Raji (cell line): ENCODE results near the gene THRB.

Experiments
- POLR2A ChIP-seq: IDR thresholded peaks from 2 replicates; pipeline ENCODE4 v1.6.1; 2011; ENCODE audit warnings: low read depth, low read length, control low read depth; ENCODE audit not compliant: insufficient read depth

The THRB gene

GRCh38 chr3:24315356-24315755, 179.3 kb downstream of the THRB start:
- TF ChIP-seq POLR2A: no peak

- TF ChIP-seq POLR2A: no peak
Observed at GRCh38 chr3:24311881-24312280, 182.8 kb downstream of the THRB start.

GRCh38 chr3:24310887-24311286, 183.8 kb downstream of the THRB start:
- no peak for TF ChIP-seq POLR2A

- TF ChIP-seq POLR2A: no peak
Observed at GRCh38 chr3:24306518-24306917, 188.1 kb downstream of the THRB start.

- no peak for TF ChIP-seq POLR2A
Observed at GRCh38 chr3:24305795-24306467, 188.7 kb downstream of the THRB start.

GRCh38 chr3:24303057-24303754, 191.4 kb downstream of the THRB start:
- TF ChIP-seq POLR2A: no peak

- no peak for TF ChIP-seq POLR2A
Observed at GRCh38 chr3:24302396-24302795, 192.3 kb downstream of the THRB start.

- TF ChIP-seq POLR2A: no peak
Observed at GRCh38 chr3:24300949-24301348, 193.7 kb downstream of the THRB start.

- no peak for TF ChIP-seq POLR2A
Observed at GRCh38 chr3:24299806-24300626, 194.6 kb downstream of the THRB start.

- no peak for TF ChIP-seq POLR2A
Observed at GRCh38 chr3:24299246-24299805, 195.3 kb downstream of the THRB start.

GRCh38 chr3:24296441-24297205, 198.0 kb downstream of the THRB start:
- TF ChIP-seq POLR2A: no peak

GRCh38 chr3:24294150-24294549, 200.5 kb downstream of the THRB start:
- TF ChIP-seq POLR2A: no peak

GRCh38 chr3:24291646-24292045, 203.0 kb downstream of the THRB start:
- no peak for TF ChIP-seq POLR2A

- no peak for TF ChIP-seq POLR2A
Observed at GRCh38 chr3:24290596-24290995, 204.1 kb downstream of the THRB start.

GRCh38 chr3:24288496-24289236, 206.0 kb downstream of the THRB start:
- no peak for TF ChIP-seq POLR2A
